Regular cardiac myocyte (primary cell): Measurements from ENCODE around the gene ZNF85. TPM values are rescaled to one million over a fixed set of nuclear protein-coding genes. Genes with fewer than 3 reads are reported as not detected.

Experiments used
- total RNA-seq: library from RNA; depleted of rRNA; stranded (reverse); fragments of >200 nt; gene quantifications from 2 replicates; pipeline ENCODE4 v1.2.3, GENCODE V29; 2014

ZNF85 gene
- total RNA-seq: 4.8 and 11.9 TPM in 2 replicates

GRCh38 chr19:20923077-20923871 lies at the start of gene ZNF85:
ZNF85 (plus strand) TSS chr19:20923251; CDS start chr19:20923401, 150 bp downstream.

Other genes with a start within 250 kb of the ZNF85 start
- gene ZNF66, start 146.9 kb upstream of the ZNF85 start, total RNA-seq: 1.4 and 2.3 TPM in 2 replicates
- 5.0 and 8.7 TPM in 2 replicates for gene ZNF430, start 97.4 kb downstream of the ZNF85 start, total RNA-seq
- gene ZNF714, start 159.0 kb downstream of the ZNF85 start, total RNA-seq: 3.1 and 9.2 TPM in 2 replicates
- gene ZNF431, start 218.8 kb downstream of the ZNF85 start, total RNA-seq: 2.3 and 7.0 TPM in 2 replicates